Dermis microvascular lymphatic vessel endothelial cell (primary cell): ENCODE data around the gene OPN4. TPM values are rescaled to one million over a fixed set of nuclear protein-coding genes. Genes with fewer than 3 reads are reported as not detected.

ENCODE experiments used
- total RNA-seq: library from RNA; depleted of rRNA; stranded (reverse); fragments of >200 nt; gene quantifications from 2 replicates; pipeline ENCODE4 v1.2.1, GENCODE V29; 2014

The OPN4 gene
- total RNA-seq, 1 donor from 2014 or later, result not detected

Other genes with a start within 250 kb of the OPN4 start
- gene WAPL, start 132.8 kb upstream of the OPN4 start, total RNA-seq, result 34.8 and 39.0 TPM in 2 replicates
- gene LDB3, start 14.0 kb downstream of the OPN4 start, total RNA-seq, result not detected in 2 replicates
- gene BMPR1A, start 102.1 kb downstream of the OPN4 start, total RNA-seq, result 0.13 TPM in 2 replicates